Middle frontal gyrus (tissue), 1 donor: ENCODE results near the gene TPM1.
A peak's percentile ranks its signal among the peaks of the same experiment; 100 is the strongest.

Experiments used
- DNase-seq: peaks from one replicate; pipeline ENCODE4 v3.0.0-alpha.2; 2015; ENCODE audit warnings: low spot score; ENCODE audit errors: extremely low spot score

TPM1 gene

GRCh38 chr15:63041402-63041973 lies 1.1 kb upstream of the TPM1 start:
- no peak for DNase-seq

GRCh38 chr15:63042877-63043334 lies 359 bp downstream of the TPM1 start:
- no peak for DNase-seq

GRCh38 chr15:63043335-63044076 lies 959 bp downstream of the TPM1 start:
- DNase-seq: no peak

GRCh38 chr15:63044077-63044644 lies 1.6 kb downstream of the TPM1 start:
- DNase-seq: no peak

- DNase-seq: no peak
Observed at GRCh38 chr15:63044645-63045464, 2.3 kb downstream of the TPM1 start.

GRCh38 chr15:63045465-63045840 lies 2.9 kb downstream of the TPM1 start:
- no peak for DNase-seq

GRCh38 chr15:63045879-63046278 lies 3.3 kb downstream of the TPM1 start:
- no peak for DNase-seq

- no peak for DNase-seq
Observed at GRCh38 chr15:63046917-63047760, 4.6 kb downstream of the TPM1 start.

- no peak for DNase-seq
Observed at GRCh38 chr15:63047792-63048114, 5.2 kb downstream of the TPM1 start.

- DNase-seq: peak; percentile 76
Observed at GRCh38 chr15:63048115-63048775, 5.7 kb downstream of the TPM1 start.

GRCh38 chr15:63048776-63049665 lies 6.5 kb downstream of the TPM1 start:
- no peak for DNase-seq

- DNase-seq: no peak
Observed at GRCh38 chr15:63049783-63050371, 7.3 kb downstream of the TPM1 start.

- no peak for DNase-seq
Observed at GRCh38 chr15:63050731-63051155, 8.2 kb downstream of the TPM1 start.

GRCh38 chr15:63051156-63052066 lies 8.9 kb downstream of the TPM1 start:
- DNase-seq: no peak

GRCh38 chr15:63052077-63052841 lies 9.7 kb downstream of the TPM1 start:
- no peak for DNase-seq

GRCh38 chr15:63052961-63053698 lies 10.6 kb downstream of the TPM1 start:
- DNase-seq: no peak

- DNase-seq: no peak
Observed at GRCh38 chr15:63054281-63054683, 11.7 kb downstream of the TPM1 start.
